OCI-M2 (cell line): ENCODE measurements around the gene CCDC81.
"Not testable (repeated sequence)": the region's sequence is repeated elsewhere in the genome, so short reads cannot be mapped to it uniquely, and the experiment has no call there.

Experiments used
- DNase-seq: peaks from one replicate; lab custom pipeline; 2025; ENCODE audit not compliant: unreplicated experiment; lab: John Stamatoyannopoulos, UW

Gene CCDC81

DNA sequence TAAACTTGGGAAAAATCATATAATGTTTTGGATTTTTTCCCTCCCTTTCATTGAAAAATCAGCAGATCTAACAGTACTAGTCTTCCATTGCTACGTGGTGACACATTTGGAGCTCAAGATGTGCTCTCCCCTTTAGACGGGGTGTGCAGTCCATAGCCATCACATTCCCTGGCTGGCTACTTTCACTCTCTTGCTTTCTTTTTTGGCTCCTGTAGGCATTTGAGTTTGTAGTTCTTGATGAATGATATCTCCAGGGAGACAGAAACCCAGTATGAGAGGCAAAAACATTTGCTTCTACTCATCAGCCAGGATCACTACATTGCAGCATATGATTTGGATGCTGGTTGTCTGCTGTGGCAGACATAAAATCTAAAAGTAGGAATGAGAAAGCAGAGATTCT, 12.1 kb downstream of the CCDC81 start:
- DNase-seq, result no peak

- DNase-seq, result no peak
These were observed 13.5 kb downstream of the CCDC81 start for GRCh38 chr11:86388198-86388597.

DNA sequence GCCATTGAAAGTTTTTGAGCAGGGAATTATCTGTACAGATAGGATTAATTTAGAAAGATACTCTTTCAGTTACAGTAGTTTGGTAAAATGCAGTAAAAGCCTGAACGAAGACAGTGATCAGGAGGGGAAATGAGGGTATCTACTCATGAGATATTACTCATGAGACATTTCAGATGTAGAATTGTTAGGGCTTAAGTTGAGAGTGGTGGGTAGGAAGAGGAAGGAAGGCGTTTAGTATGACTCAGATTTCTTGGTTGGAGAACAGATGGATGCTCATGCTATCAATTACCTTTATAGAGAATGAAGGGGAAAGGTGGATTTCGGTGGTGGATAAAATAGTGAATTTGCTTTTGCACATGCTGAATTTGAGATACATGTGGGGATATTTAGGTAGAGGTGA, 15.8 kb downstream of the CCDC81 start:
- DNase-seq, result no peak

DNA sequence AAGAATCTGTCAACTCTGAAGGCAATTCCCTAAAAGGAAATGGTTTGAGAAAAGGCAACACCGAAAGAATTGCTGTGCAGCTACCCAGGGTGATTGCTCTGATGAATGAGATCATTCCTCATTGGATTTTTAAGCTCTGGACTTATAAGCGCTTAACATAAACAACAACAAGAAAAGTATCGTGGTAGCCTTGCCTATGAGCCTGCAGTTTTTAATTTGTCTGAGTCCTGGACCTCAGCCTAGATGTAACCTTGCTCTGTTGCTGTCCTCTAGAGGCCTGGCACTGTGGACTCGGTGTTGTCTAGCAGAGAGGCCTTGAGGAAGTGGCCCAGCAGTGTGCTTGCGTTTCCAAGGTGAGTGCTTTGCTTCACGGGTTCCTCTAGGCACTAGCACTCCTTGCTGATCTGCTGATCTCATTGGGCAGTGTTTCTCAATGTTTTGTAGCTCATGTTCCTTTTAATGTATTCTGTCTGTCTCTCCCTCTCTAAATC, 20.4 kb downstream of the CCDC81 start:
- DNase-seq, result no peak

DNA sequence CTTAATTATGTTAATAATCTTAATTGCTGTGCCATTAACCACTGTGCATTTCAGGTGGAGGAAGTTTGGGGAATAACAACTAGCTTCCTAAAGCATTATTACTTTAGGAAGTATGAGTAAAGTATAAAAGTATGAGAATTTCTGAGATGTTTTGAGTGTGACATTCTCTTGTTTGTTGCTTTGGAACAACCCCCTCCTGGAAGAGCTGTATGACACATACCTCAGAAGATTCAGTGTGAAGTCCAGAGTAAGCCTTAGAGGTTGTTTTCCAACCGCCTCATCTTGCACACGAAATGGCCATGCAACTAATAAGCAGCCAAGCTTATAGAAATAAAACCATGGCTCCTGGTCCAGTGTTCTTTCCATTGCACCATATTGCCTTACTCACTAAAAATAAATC, 21.7 kb downstream of the CCDC81 start:
- DNase-seq, result no peak

DNA sequence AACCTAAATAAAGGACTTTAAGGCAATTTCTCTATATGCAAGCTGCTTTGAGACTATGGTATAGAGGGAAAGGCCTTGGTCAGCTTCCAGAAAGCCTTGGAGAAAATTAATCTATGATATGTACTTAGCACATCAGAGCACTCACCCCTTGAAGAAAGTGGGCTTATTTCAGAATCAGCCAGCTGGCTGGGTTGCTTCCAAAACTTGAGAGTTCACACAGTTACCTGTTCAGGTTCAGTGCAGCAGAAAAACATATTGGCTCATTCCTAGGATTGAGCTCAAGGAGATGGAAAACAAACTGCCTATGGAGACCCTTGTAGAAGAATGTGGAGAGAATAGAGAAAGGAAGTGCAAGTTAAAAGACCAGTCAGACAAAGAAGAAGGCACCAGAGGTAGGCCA, 22.7 kb downstream of the CCDC81 start:
- DNase-seq, result no peak

DNA sequence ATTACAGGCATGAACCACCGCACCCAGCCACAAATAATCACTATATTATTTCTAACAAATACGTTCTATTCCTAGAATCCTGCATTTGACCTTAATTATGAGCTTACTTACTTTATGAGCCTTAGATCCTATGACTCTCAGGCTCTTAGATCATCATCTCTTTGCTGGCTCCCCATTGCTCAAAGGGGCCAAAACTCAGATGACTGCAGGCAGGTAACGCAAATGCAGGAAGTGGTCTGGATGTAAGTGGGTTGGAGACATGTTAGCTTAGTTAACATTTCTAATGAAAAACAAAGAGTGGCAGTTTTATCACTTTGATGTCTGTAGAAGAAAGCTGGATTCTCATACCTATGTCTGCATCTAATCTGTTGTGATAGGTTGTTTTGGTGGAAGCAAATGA, 23.4 kb downstream of the CCDC81 start:
- no peak for DNase-seq

DNA sequence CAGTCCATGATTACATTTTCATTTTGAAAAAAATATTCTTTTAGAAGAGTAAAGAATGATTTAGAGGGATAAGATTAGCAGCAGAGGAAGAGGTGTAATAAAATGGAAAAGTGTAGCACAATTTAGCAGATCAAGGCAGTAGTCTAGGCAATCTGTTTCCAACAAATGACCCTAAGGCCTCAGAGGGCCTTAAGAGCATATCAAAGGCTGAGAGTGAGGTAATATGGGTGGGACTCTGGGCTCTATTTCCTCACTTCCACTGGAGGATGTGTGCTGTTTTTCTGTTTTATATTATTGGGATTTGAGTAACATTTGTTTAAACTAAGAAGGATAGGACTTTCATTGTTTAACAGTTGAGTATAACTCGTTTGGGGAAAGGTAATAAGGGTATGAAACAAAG, 28.8 kb downstream of the CCDC81 start:
- no peak for DNase-seq

- DNase-seq, result no peak
These were observed 34.2 kb downstream of the CCDC81 start for GRCh38 chr11:86408845-86409244.

GRCh38 chr11:86414032-86414431, 39.3 kb downstream of the CCDC81 start:
- DNase-seq, result no peak

DNA sequence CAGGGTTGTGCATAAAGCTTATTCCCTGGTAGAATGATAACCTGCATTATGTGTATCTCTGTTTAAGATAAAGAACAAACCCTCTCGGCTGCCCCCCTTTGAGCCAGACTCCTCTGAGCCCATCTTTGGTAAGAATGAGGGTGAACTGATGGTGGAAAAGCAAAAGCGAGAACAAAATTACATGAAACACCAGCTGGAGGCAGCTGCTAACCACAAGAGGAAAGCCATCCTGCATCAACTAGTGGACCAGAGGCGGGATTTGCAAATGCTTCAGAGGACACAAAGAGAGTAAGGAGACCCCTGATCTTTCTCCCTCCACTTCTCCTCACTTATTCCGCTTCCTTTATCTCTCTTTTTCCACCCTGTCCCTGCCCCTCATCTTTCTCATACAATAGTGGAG, 40.3 kb downstream of the CCDC81 start:
- DNase-seq, result no peak

- peak; percentile 59 for DNase-seq
These were observed 41.8 kb downstream of the CCDC81 start for GRCh38 chr11:86416494-86416893.

- not testable (repeated sequence) for DNase-seq
These were observed 42.3 kb downstream of the CCDC81 start for GRCh38 chr11:86416951-86417350.

- no peak for DNase-seq
These were observed 43.4 kb downstream of the CCDC81 start for GRCh38 chr11:86418106-86418505.

DNA sequence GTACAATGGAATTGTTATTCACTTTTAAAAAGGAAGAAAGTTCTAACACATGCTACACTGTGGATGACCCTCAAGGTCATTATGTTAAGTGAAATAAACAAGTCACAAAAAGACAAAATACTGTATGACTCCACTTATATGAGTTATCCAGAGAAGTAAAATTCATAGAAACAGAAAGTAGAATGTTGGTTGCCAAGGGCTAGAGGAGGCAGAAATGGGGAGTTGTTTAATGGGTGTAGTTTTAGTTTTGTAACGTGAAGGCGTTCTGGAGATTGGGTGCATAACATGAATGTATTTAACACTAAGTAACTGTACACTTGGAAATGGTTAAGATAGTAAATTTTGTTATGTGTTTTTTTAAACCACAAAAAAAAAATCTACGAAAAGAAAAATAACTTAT, 43.8 kb downstream of the CCDC81 start:
- no peak for DNase-seq

- DNase-seq, result no peak
These were observed 44.2 kb downstream of the CCDC81 start for GRCh38 chr11:86418917-86419316.

DNA sequence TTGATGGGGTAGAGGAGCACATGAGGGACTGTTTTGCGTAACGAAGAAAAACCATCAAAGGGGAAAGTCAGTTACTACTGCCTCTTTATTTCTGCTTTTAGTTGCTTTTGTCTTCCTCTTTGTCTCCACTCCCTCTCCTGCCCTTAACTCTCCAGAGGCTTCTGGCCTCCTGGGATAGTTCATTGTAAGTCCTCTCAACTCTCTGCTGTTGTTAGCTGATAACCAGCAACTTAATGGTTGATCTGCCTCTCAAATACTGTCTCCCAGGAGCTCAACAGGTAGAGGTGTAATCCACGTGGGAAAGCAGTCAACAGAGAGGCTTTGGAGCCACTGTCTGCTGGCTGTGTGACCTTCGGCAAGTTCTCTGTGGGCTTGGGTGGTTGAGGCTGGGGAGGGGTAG, 47.3 kb downstream of the CCDC81 start:
- no peak for DNase-seq

- no peak for DNase-seq
These were observed 47.7 kb downstream of the CCDC81 start for GRCh38 chr11:86422371-86422770.

DNA sequence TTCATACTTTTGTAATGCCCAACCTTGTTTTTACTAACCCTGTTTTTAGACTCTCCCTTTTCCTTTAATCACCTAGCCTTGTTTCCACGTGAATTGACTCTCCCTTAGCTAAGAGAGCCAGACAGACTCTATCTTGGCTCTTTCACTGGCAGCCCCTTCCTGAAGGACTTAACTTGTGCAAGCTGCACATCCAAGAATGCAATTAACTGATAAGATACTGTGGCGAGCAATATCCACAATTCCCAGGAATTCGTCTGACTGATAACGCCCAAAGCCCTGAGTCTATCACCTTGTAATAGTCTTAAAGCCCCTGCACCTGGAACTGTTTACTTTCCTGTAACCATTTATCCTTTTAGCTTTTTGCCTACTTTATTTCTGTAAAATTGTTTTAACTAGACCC, 48.8 kb downstream of the CCDC81 start:
- not testable (repeated sequence) for DNase-seq

GRCh38 chr11:86427441-86427840, 52.8 kb downstream of the CCDC81 start:
- no peak for DNase-seq

- no peak for DNase-seq
These were observed 56.6 kb downstream of the CCDC81 start for GRCh38 chr11:86431258-86431657.

DNA sequence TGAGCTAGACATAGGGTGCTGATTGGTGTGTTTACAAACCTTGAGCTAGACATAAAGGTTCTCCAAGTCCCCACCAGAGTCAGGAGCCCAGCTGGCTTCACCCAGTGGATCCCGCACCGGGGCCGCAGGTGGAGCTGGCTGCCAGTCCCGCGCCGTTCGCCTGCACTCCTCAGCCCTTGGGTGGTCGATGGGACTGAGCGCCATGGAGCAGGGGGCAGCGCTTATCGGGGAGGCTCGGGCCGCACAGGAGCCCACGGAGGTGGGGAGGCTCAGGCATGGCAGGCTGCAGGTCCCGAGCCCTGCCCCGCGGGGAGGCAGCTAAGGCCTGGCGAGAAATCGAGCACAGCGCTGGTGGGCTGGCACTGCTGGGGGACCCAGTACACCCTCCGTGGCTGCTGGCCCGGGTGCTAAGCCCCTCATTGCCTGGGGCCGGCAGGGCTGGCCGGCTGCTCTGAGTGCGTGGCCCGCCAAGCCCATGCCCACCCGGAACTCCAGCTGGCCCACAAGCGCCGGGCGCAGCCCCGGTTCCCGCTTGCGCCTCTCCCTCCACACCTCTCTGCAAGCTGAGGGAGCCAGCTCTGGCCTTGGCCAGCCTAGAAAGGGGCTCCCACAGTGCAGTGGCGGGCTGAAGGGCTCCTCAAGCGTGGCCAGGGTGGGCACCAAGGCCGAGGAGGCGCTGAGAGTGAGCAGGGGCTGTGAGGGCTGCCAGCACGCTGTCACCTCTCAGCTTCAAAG, 58.8 kb downstream of the CCDC81 start:
- not testable (repeated sequence) for DNase-seq

DNA sequence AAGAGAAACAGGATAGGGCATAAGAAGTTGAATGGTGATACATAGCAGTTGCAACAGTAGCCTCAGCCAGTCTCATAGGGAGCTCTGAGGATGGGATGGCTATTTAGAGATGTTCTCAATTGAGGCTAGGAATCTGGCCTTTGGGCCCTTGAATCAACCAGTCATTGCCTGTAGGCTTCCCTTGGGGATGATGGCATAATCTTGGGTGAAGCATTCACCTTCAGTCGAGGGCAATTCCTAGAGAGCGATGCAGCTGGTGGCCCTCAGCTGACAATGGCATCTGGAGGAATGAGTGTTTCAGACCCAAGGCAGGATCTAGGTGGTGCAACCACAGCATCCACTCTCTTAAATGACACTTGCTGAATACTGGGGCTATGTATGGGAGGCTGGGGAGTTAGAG, 61.0 kb downstream of the CCDC81 start:
- DNase-seq, result no peak
